DOHH2 (cell line): ENCODE results near the gene CHPT1.

ENCODE experiments used
- CTCF ChIP-seq: fragments of 200-600 bp; sonication (generic); IDR thresholded peaks from one replicate; pipeline ENCODE4 v1.5.1; 2014; ENCODE audit warnings: antibody characterized with exemption, mild to moderate bottlenecking, low read depth, low read length; ENCODE audit not compliant: poor library complexity, severe bottlenecking
- EZH2phosphoT487 ChIP-seq: fragments of 200-600 bp; sonication (generic); IDR thresholded peaks from 2 replicates; pipeline ENCODE4 v1.6.1; 2017; ENCODE audit warnings: borderline replicate concordance, mild to moderate bottlenecking, antibody characterized with exemption, low read length, moderate library complexity, mixed read lengths

- TF ChIP-seq CTCF (no peak), EZH2phosphoT487 (no peak)
These were observed 725 bp downstream of the CHPT1 start for GRCh38 chr12:101697930-101698799.
